ENCODE data around the gene TNFRSF25. TPM values are rescaled to one million over a fixed set of nuclear protein-coding genes. Genes with fewer than 3 reads are reported as not detected.

TNFRSF25 gene
- total RNA-seq (100 to 1,000 TPM; 215 to 580 (median 446) TPM), total RNA-seq (124 to 988 (median 385) reads per million in 29 experiments)
- 202 TPM for total RNA-seq (2013)

- WGBS (ENCODE audit: insufficient coverage), result under 1% methylated on average over 39 of the region's 43 CpGs
- H3K9me3 ChIP-seq, result no peaks in the 10 kb centered on the region
- Mint-ChIP-seq H3K4me1 (peaks cover 30 to 45% (median 36%) of the 10 kb centered on the region in 3 donors), H3K27ac (peak within 1 kb of the TSS; percentile 92 to 97), H3K4me3 (peak within 1 kb of the TSS; percentile 91 to 97 (median 92)), H3K36me3 (peaks cover 23% of the 10 kb centered on the region), H3K9me3 (no peaks in the 10 kb centered on the region), H3K27me3 (no peaks in the 10 kb centered on the region)
- ATAC-seq (replicated peaks in 1 of 4) (peak; percentile 78 to 83 (median 80)), DNase-seq (peak in 29 of 35 experiments; percentile 33 to 81 (median 54))
- peaks cover 27 to 60% of the 10 kb centered on the region in 2 experiments for H3K4me1 ChIP-seq (ENCODE audit: control insufficient read depth in 1 of 2, extremely low read depth in 1 of 2, insufficient read depth in 2 of 2, low read length in 2 of 2)
- peak within 1 kb of the TSS; percentile 93 for H3K27ac ChIP-seq (ENCODE audit: low read length)
- peak within 1 kb of the TSS; percentile 87 to 90 for H3K4me3 ChIP-seq (ENCODE audit: control insufficient read depth in 1 of 2, extremely low read depth in 1 of 2, low read length in 1 of 2)
- H3K36me3 ChIP-seq (ENCODE audit: control insufficient read depth in 2 of 2, extremely low read depth in 1 of 2, insufficient read depth in 1 of 2, low read length in 1 of 2), result peaks cover 9 to 28% of the 10 kb centered on the region in 2 donors
- H3K27me3 ChIP-seq (replicated peaks in 1 of 2; ENCODE audit: control insufficient read depth in 2 of 2, extremely low read depth in 1 of 2, insufficient read depth in 2 of 2, low read length in 1 of 2), result peaks cover 0 to 8% of the 10 kb centered on the region in 2 experiments
- ChIA-PET POLR2A (interaction anchor here in 1 of 2 donors (0.7 kb wide), 1 partner anchor 217 kb away, joined by 3 read pairs; no protein-coding TSS in a partner anchor), CTCF (interaction anchor here (1.0 to 1.3 kb wide), 3 partner anchors 12 to 27 kb away, joined by 3 read pairs; no protein-coding TSS in a partner anchor)
Observed at GRCh38 chr1:6466023-6466422, at the start of gene TNFRSF25. Gene TNFRSF25 (minus strand): TSS chr1:6466173. CDS start chr1:6466107, 66 bp downstream.

- no peaks in the 10 kb centered on the region for H3K9me3 Mint-ChIP-seq
- peaks cover 0 to 3% of the 10 kb centered on the region in 2 experiments for H3K27me3 ChIP-seq (replicated peaks in 1 of 2; ENCODE audit: control insufficient read depth in 2 of 2, extremely low read depth in 1 of 2, insufficient read depth in 2 of 2, low read length in 1 of 2)
- H3K4me1 ChIP-seq (ENCODE audit: control insufficient read depth in 1 of 2, extremely low read depth in 1 of 2, insufficient read depth in 2 of 2, low read length in 2 of 2), result no peaks in the 10 kb centered on the region
- no peak overlapping the region for H3K4me3 Mint-ChIP-seq
- H3K36me3 ChIP-seq (ENCODE audit: control insufficient read depth in 2 of 2, extremely low read depth in 1 of 2, insufficient read depth in 1 of 2, low read length in 1 of 2), result no peaks in the 10 kb centered on the region
- ChIA-PET CTCF (no interaction called here), POLR2A (no interaction called here)
- H3K4me1 Mint-ChIP-seq, result no peaks in the 10 kb centered on the region
- ATAC-seq (replicated peaks in 1 of 4), result no peak
- H3K36me3 Mint-ChIP-seq, result no peaks in the 10 kb centered on the region
- H3K27me3 Mint-ChIP-seq, result no peaks in the 10 kb centered on the region
- no peak overlapping the region for H3K27ac Mint-ChIP-seq
- WGBS (ENCODE audit: insufficient coverage), result 57% methylated on average over 1 of the region's 4 CpGs
- no peaks in the 10 kb centered on the region for H3K9me3 ChIP-seq
- no peak for DNase-seq
- no peak overlapping the region for H3K4me3 ChIP-seq (ENCODE audit: control insufficient read depth in 1 of 2, extremely low read depth in 1 of 2, low read length in 1 of 2)
- no peak overlapping the region for H3K27ac ChIP-seq (ENCODE audit: low read length)
Observed at GRCh38 chr1:6515771-6516170, 49.8 kb upstream of the TNFRSF25 start.

- CTCF ChIA-PET, result no interaction called here
Observed at GRCh38 chr1:6513320-6513801, 47.4 kb upstream of the TNFRSF25 start.

GRCh38 chr1:6512908-6513280 lies 46.9 kb upstream of the TNFRSF25 start:
- H3K27ac ChIP-seq (ENCODE audit: low read length), result no peak overlapping the region
- Mint-ChIP-seq H3K4me1 (no peaks in the 10 kb centered on the region), H3K9me3 (no peaks in the 10 kb centered on the region), H3K36me3 (no peaks in the 10 kb centered on the region), H3K27ac (no peak overlapping the region), H3K27me3 (no peaks in the 10 kb centered on the region), H3K4me3 (no peak overlapping the region)
- H3K4me1 ChIP-seq (ENCODE audit: control insufficient read depth in 1 of 2, extremely low read depth in 1 of 2, insufficient read depth in 2 of 2, low read length in 2 of 2), result no peaks in the 10 kb centered on the region
- ChIA-PET CTCF (no interaction called here), POLR2A (no interaction called here)
- WGBS (ENCODE audit: insufficient coverage), result 79% methylated on average over 7 of the region's 8 CpGs
- peaks cover 0 to 22% of the 10 kb centered on the region in 2 experiments for H3K27me3 ChIP-seq (replicated peaks in 1 of 2; ENCODE audit: control insufficient read depth in 2 of 2, extremely low read depth in 1 of 2, insufficient read depth in 2 of 2, low read length in 1 of 2)
- no peaks in the 10 kb centered on the region for H3K9me3 ChIP-seq
- no peak overlapping the region for H3K4me3 ChIP-seq (ENCODE audit: control insufficient read depth in 1 of 2, extremely low read depth in 1 of 2, low read length in 1 of 2)
- DNase-seq (no peak), ATAC-seq (replicated peaks in 1 of 4) (no peak)
- H3K36me3 ChIP-seq (ENCODE audit: control insufficient read depth in 2 of 2, extremely low read depth in 1 of 2, insufficient read depth in 1 of 2, low read length in 1 of 2), result no peaks in the 10 kb centered on the region

More at GRCh38 chr1:6513320-6513801, 47.4 kb upstream of the TNFRSF25 start:
- no peaks in the 10 kb centered on the region for H3K36me3 Mint-ChIP-seq
- H3K4me3 ChIP-seq (ENCODE audit: control insufficient read depth in 1 of 2, extremely low read depth in 1 of 2, low read length in 1 of 2), result no peak overlapping the region
- H3K27ac Mint-ChIP-seq, result no peak overlapping the region
- no peak for ATAC-seq (replicated peaks in 1 of 4)
- H3K36me3 ChIP-seq (ENCODE audit: control insufficient read depth in 2 of 2, extremely low read depth in 1 of 2, insufficient read depth in 1 of 2, low read length in 1 of 2), result no peaks in the 10 kb centered on the region
- POLR2A ChIA-PET, result no interaction called here
- no peak overlapping the region for H3K4me3 Mint-ChIP-seq
- peaks cover 0 to 21% of the 10 kb centered on the region in 2 experiments for H3K27me3 ChIP-seq (replicated peaks in 1 of 2; ENCODE audit: control insufficient read depth in 2 of 2, extremely low read depth in 1 of 2, insufficient read depth in 2 of 2, low read length in 1 of 2)
- H3K9me3 Mint-ChIP-seq, result no peaks in the 10 kb centered on the region
- 81% methylated on average over 9 of the region's 9 CpGs for WGBS (ENCODE audit: insufficient coverage)
- no peaks in the 10 kb centered on the region for H3K9me3 ChIP-seq
- H3K4me1 ChIP-seq (ENCODE audit: control insufficient read depth in 1 of 2, extremely low read depth in 1 of 2, insufficient read depth in 2 of 2, low read length in 2 of 2), result no peaks in the 10 kb centered on the region
- H3K27ac ChIP-seq (ENCODE audit: low read length), result no peak overlapping the region
- no peaks in the 10 kb centered on the region for H3K4me1 Mint-ChIP-seq
- no peak for DNase-seq
- H3K27me3 Mint-ChIP-seq, result no peaks in the 10 kb centered on the region

GRCh38 chr1:6512245-6512907 lies 46.4 kb upstream of the TNFRSF25 start:
- Mint-ChIP-seq H3K36me3 (no peaks in the 10 kb centered on the region), H3K4me3 (no peak overlapping the region), H3K27ac (no peak overlapping the region), H3K27me3 (no peaks in the 10 kb centered on the region), H3K9me3 (no peaks in the 10 kb centered on the region), H3K4me1 (no peaks in the 10 kb centered on the region)
- DNase-seq (no peak), ATAC-seq (replicated peaks in 1 of 4) (no peak)
- H3K36me3 ChIP-seq (ENCODE audit: control insufficient read depth in 2 of 2, extremely low read depth in 1 of 2, insufficient read depth in 1 of 2, low read length in 1 of 2), result no peaks in the 10 kb centered on the region
- no peaks in the 10 kb centered on the region for H3K9me3 ChIP-seq
- WGBS (ENCODE audit: insufficient coverage), result 87% methylated on average over 13 of the region's 19 CpGs
- H3K4me3 ChIP-seq (ENCODE audit: control insufficient read depth in 1 of 2, extremely low read depth in 1 of 2, low read length in 1 of 2), result no peak overlapping the region
- H3K27ac ChIP-seq (ENCODE audit: low read length), result no peak overlapping the region
- H3K27me3 ChIP-seq (replicated peaks in 1 of 2; ENCODE audit: control insufficient read depth in 2 of 2, extremely low read depth in 1 of 2, insufficient read depth in 2 of 2, low read length in 1 of 2), result peaks cover 0 to 26% of the 10 kb centered on the region in 2 experiments
- H3K4me1 ChIP-seq (ENCODE audit: control insufficient read depth in 1 of 2, extremely low read depth in 1 of 2, insufficient read depth in 2 of 2, low read length in 2 of 2), result no peaks in the 10 kb centered on the region
- ChIA-PET POLR2A (no interaction called here), CTCF (no interaction called here)

GRCh38 chr1:6511561-6512244 lies 45.7 kb upstream of the TNFRSF25 start:
- no peaks in the 10 kb centered on the region for H3K4me1 Mint-ChIP-seq
- H3K4me3 Mint-ChIP-seq, result no peak overlapping the region
- Histone ChIP-seq H3K36me3 (ENCODE audit: control insufficient read depth in 2 of 2, extremely low read depth in 1 of 2, insufficient read depth in 1 of 2, low read length in 1 of 2) (no peaks in the 10 kb centered on the region), H3K4me1 (ENCODE audit: control insufficient read depth in 1 of 2, extremely low read depth in 1 of 2, insufficient read depth in 2 of 2, low read length in 2 of 2) (no peaks in the 10 kb centered on the region), H3K27me3 (replicated peaks in 1 of 2; ENCODE audit: control insufficient read depth in 2 of 2, extremely low read depth in 1 of 2, insufficient read depth in 2 of 2, low read length in 1 of 2) (peaks cover 0 to 32% of the 10 kb centered on the region in 2 experiments), H3K9me3 (no peaks in the 10 kb centered on the region), H3K4me3 (ENCODE audit: control insufficient read depth in 1 of 2, extremely low read depth in 1 of 2, low read length in 1 of 2) (no peak overlapping the region), H3K27ac (ENCODE audit: low read length) (no peak overlapping the region)
- H3K36me3 Mint-ChIP-seq, result no peaks in the 10 kb centered on the region
- 83% methylated on average over 16 of the region's 16 CpGs for WGBS (ENCODE audit: insufficient coverage)
- no peak for ATAC-seq (replicated peaks in 1 of 4)
- CTCF ChIA-PET, result no interaction called here
- no peak overlapping the region for H3K27ac Mint-ChIP-seq
- no peaks in the 10 kb centered on the region for H3K9me3 Mint-ChIP-seq
- peaks cover 4 to 5% of the 10 kb centered on the region in 2 donors for H3K27me3 Mint-ChIP-seq
- DNase-seq, result no peak
- POLR2A ChIA-PET, result interaction anchor here in 1 of 2 donors (0.7 kb wide), 1 partner anchor 136 kb away, joined by 3 read pairs; no protein-coding TSS in a partner anchor
